Liver (tissue), 9 donors: Measurements from ENCODE around the gene MYO1B. TPM values are rescaled to one million over a fixed set of nuclear protein-coding genes. Genes with fewer than 3 reads are reported as not detected.

Experiments
- DNase-seq: peaks from one replicate; pipeline ENCODE4 v3.0.0-alpha.2; 2017; ENCODE audit warnings: low spot score
- H3K27ac ChIP-seq, 2 donors: one replicate each; pipeline ENCODE4 v1.7.0; 2013; ENCODE audit warnings: inconsistent platforms in 2 of 2, low read length in 2 of 2, control low read depth in 1 of 2, low read depth in 1 of 2, mild to moderate bottlenecking in 1 of 2
- H3K27me3 ChIP-seq, 4 donors: one replicate each; pipeline versions ENCODE4 v1.6.1 to v1.7.0; 2013; ENCODE audit warnings: low read length in 3 of 4, inconsistent platforms in 1 of 4, mild to moderate bottlenecking in 1 of 4, moderate library complexity in 1 of 4; ENCODE audit not compliant: control insufficient read depth in 4 of 4, insufficient read depth in 4 of 4
- H3K36me3 ChIP-seq, 4 donors: one replicate each; pipeline versions ENCODE4 v1.6.1 to v1.7.0; 2013; ENCODE audit warnings: low read length in 3 of 4, mild to moderate bottlenecking in 3 of 4, low read depth in 1 of 4, moderate library complexity in 1 of 4; ENCODE audit not compliant: control insufficient read depth in 4 of 4, insufficient read depth in 3 of 4
- H3K4me1 ChIP-seq, 4 donors: one replicate each; pipeline versions ENCODE4 v1.6.1 to v1.7.0; 2013; ENCODE audit warnings: low read length in 3 of 4, mild to moderate bottlenecking in 3 of 4, moderate library complexity in 1 of 4; ENCODE audit not compliant: control insufficient read depth in 4 of 4, insufficient read depth in 4 of 4
- H3K4me3 ChIP-seq, 3 donors: one replicate each; pipeline versions ENCODE4 v1.6.1 to v1.7.0; 2013; ENCODE audit warnings: low read length in 3 of 3, control low read depth in 1 of 3, low read depth in 1 of 3, mild to moderate bottlenecking in 1 of 3
- H3K9ac ChIP-seq, 2 donors: one replicate each; pipeline ENCODE4 v1.7.0; 2013; ENCODE audit warnings: low read length in 2 of 2, mild to moderate bottlenecking in 2 of 2, moderate library complexity in 2 of 2, control low read depth in 1 of 2, low read depth in 1 of 2
- H3K9me3 ChIP-seq, 4 donors: one replicate each; pipeline versions ENCODE4 v1.6.1 to v1.7.0; 2013; ENCODE audit warnings: low read length in 3 of 4; ENCODE audit not compliant: control insufficient read depth in 4 of 4
- CTCF ChIP-seq: fragments of 150-350 bp; IDR thresholded peaks from 2 replicates; pipeline ENCODE4 v1.5.1; 2017; ENCODE audit warnings: improper control_type of control experiment, low read depth, low read length; ENCODE audit not compliant: missing input control
- EGR1 ChIP-seq, 2 donors: IDR thresholded peaks; 2 replicates each; pipeline ENCODE4 v1.6.1; 2016 to 2018; ENCODE audit warnings: antibody characterized with exemption in 2 of 2, low read depth in 2 of 2
- FOXA1 ChIP-seq: IDR thresholded peaks from 2 replicates; pipeline ENCODE4 v1.6.1; 2016; ENCODE audit warnings: antibody characterized with exemption
- FOXA2 ChIP-seq: IDR thresholded peaks from 2 replicates; pipeline ENCODE4 v1.6.1; 2016; ENCODE audit warnings: antibody characterized with exemption
- GABPA ChIP-seq, 2 donors: IDR thresholded peaks in 1 of 2; conservative IDR thresholded peaks in 1 of 2; 2 replicates each; pipeline ENCODE4 v1.6.1; 2016; ENCODE audit warnings: antibody characterized with exemption in 2 of 2, mild to moderate bottlenecking in 1 of 2, moderate library complexity in 1 of 2
- HNF4A ChIP-seq, 2 donors: conservative IDR thresholded peaks; 2 replicates each; pipeline ENCODE4 v1.6.1; 2016; ENCODE audit warnings: antibody characterized with exemption in 2 of 2, mild to moderate bottlenecking in 2 of 2
- HNF4G ChIP-seq: IDR thresholded peaks from 2 replicates; pipeline ENCODE4 v1.6.1; 2016; ENCODE audit warnings: antibody characterized with exemption
- MAX ChIP-seq: IDR thresholded peaks from 2 replicates; pipeline ENCODE4 v1.6.1; 2016; ENCODE audit warnings: antibody characterized with exemption
- NR2F2 ChIP-seq: IDR thresholded peaks from 2 replicates; pipeline ENCODE4 v1.6.1; 2016; ENCODE audit warnings: antibody characterized with exemption
- RAD21 ChIP-seq, 2 donors: IDR thresholded peaks; 2 replicates each; pipeline ENCODE4 v1.6.1; 2016; ENCODE audit warnings: antibody characterized with exemption in 2 of 2, mild to moderate bottlenecking in 2 of 2
- REST ChIP-seq: IDR thresholded peaks from 2 replicates; pipeline ENCODE4 v1.6.1; 2016; ENCODE audit warnings: antibody characterized with exemption, mild to moderate bottlenecking
- RXRA ChIP-seq, 2 donors: IDR thresholded peaks; 2 replicates each; pipeline ENCODE4 v1.6.1; 2017 to 2018; ENCODE audit warnings: antibody characterized with exemption in 2 of 2, mild to moderate bottlenecking in 1 of 2
- SP1 ChIP-seq: IDR thresholded peaks from 2 replicates; pipeline ENCODE4 v1.6.1; 2018; ENCODE audit warnings: antibody characterized with exemption, mild to moderate bottlenecking
- TAF1 ChIP-seq: conservative IDR thresholded peaks from 2 replicates; pipeline ENCODE4 v1.6.1; 2016; ENCODE audit warnings: antibody characterized with exemption, mild to moderate bottlenecking
- YY1 ChIP-seq: IDR thresholded peaks from 2 replicates; pipeline ENCODE4 v1.6.1; 2016; ENCODE audit warnings: antibody characterized with exemption, mild to moderate bottlenecking
- ZBTB33 ChIP-seq: IDR thresholded peaks from 2 replicates; pipeline ENCODE4 v1.6.1; 2016; ENCODE audit warnings: antibody characterized with exemption
- WGBS: extraction: QIAGEN DNeasy Blood & Tissue Kit; methylation state at CpG from one replicate; pipeline ENCODE4 v1.1.7; 2013; 5-methylcytosine and 5-hydroxymethylcytosine counted together
- polyA plus RNA-seq, 2 donors: library from polyadenylated mRNA; stranded (reverse) in 1 of 2; unstranded in 1 of 2; fragments of 200-250 nt in 1 of 2; fragments of >200 nt in 1 of 2; fragmentation: Nextera tagmentation in 1 of 2; extraction: Ambion mirVana in 1 of 2; gene quantifications; one replicate each; pipeline versions ENCODE4 v1.2.1 to v1.2.3, GENCODE V29; 2013 to 2015
- total RNA-seq, 2 donors: library from RNA; depleted of rRNA; stranded (reverse); fragments of >200 nt; gene quantifications; one replicate each; pipeline ENCODE4 v1.2.3, GENCODE V29; 2014
- donor health status: healthy.
- donor health status: healthy.
- donor health status: healthy.
- donor health status: healthy.
- donor health status: healthy.

The MYO1B gene
- total and polyA plus RNA-seq, 4 donors = 66.5 to 434 (median 117) TPM

GRCh38 chr2:191355170-191355758, 110.1 kb downstream of the MYO1B start:
- Histone ChIP-seq H3K36me3 (peaks cover 3 to 41% (median 20%) of the 10 kb centered on the region in 4 donors), H3K9ac (no peak overlapping the region), H3K4me3 (no peak overlapping the region), H3K27me3 (no peaks in the 10 kb centered on the region), H3K9me3 (no peaks in the 10 kb centered on the region), H3K27ac (no peak overlapping the region), H3K4me1 (peaks cover 0 to 33% (median 20%) of the 10 kb centered on the region in 4 donors)
- DNase-seq = no peak
- TF ChIP-seq SP1 (no peak), RXRA (IDR thresholded peaks at IDR 0.05) (no peak)
- 95% methylated on average over 8 of the region's 8 CpGs for WGBS

- peaks cover 2 to 43% (median 24%) of the 10 kb centered on the region in 4 donors for H3K36me3 ChIP-seq
- peaks cover 0 to 33% (median 20%) of the 10 kb centered on the region in 4 donors for H3K4me1 ChIP-seq
- H3K4me3 ChIP-seq = no peak overlapping the region
- no peak for DNase-seq
- 83% methylated on average over 1 of the region's 1 CpG for WGBS
- no peak for TF ChIP-seq MAX
- TF ChIP-seq RXRA (IDR thresholded peaks at IDR 0.05) = no peak
- TF ChIP-seq REST = no peak
- TF ChIP-seq YY1 = no peak
- no peak for TF ChIP-seq TAF1
- TF ChIP-seq ZBTB33 = no peak
- no peaks in the 10 kb centered on the region for H3K27me3 ChIP-seq
- H3K9me3 ChIP-seq = no peaks in the 10 kb centered on the region
- H3K27ac ChIP-seq = peak overlapping the region; percentile 62 to 67
- no peak overlapping the region for H3K9ac ChIP-seq
These were observed 112.5 kb downstream of the MYO1B start for GRCh38 chr2:191357678-191358077.

- peaks cover 0 to 33% (median 20%) of the 10 kb centered on the region in 4 donors for H3K4me1 ChIP-seq
- H3K4me3 ChIP-seq = no peak overlapping the region
- 38% methylated on average over 11 of the region's 11 CpGs for WGBS
- H3K36me3 ChIP-seq = peaks cover 4 to 40% (median 24%) of the 10 kb centered on the region in 4 donors
- H3K27me3 ChIP-seq = no peaks in the 10 kb centered on the region
- H3K27ac ChIP-seq = peak overlapping the region; percentile 62 to 67
- no peaks in the 10 kb centered on the region for H3K9me3 ChIP-seq
- H3K9ac ChIP-seq = no peak overlapping the region
- no peak for DNase-seq
- peak; percentile 46 for TF ChIP-seq YY1
- TF ChIP-seq NR2F2 = no peak
- no peak for TF ChIP-seq HNF4G
- TF ChIP-seq FOXA1 = peak; percentile 70
- TF ChIP-seq TAF1 = no peak
- no peak for TF ChIP-seq ZBTB33
- no peak for TF ChIP-seq GABPA (IDR thresholded peaks at IDR 0.05 in 1 of 2, conservative IDR thresholded peaks at IDR 0.05 in 1 of 2)
- peak; percentile 26 for TF ChIP-seq SP1
- TF ChIP-seq CTCF = no peak
- peak; percentile 35 to 78 for TF ChIP-seq HNF4A (conservative IDR thresholded peaks at IDR 0.05)
- TF ChIP-seq MAX = peak; percentile 58
- peak; percentile 39 to 48 for TF ChIP-seq RAD21 (IDR thresholded peaks at IDR 0.05)
- TF ChIP-seq EGR1 (IDR thresholded peaks at IDR 0.05; ENCODE audit: low read depth in 2 of 2) = peak in 1 of 2 donors; percentile 48
- TF ChIP-seq RXRA (IDR thresholded peaks at IDR 0.05) = peak; percentile 52 to 87
- TF ChIP-seq FOXA2 = no peak
These were observed 113.3 kb downstream of the MYO1B start for GRCh38 chr2:191358325-191359025.
